GM12878 (cell line): ENCODE data around the gene FOXA2. TPM values are rescaled to one million over a fixed set of nuclear protein-coding genes. Genes with fewer than 3 reads are reported as not detected.

Experiments
- ATAC-seq: fragments of 200-7000 bp; cut with Tn5 transposase; 3 replicates; pipeline ENCODE4 v1.9.1; 2020; ENCODE audit warnings: mild to moderate bottlenecking, moderate library complexity
- BruUV-seq: library from RNA; stranded (reverse); fragments of 400-500 nt; replicated peaks from 2 replicates; lab custom pipeline; 2021; lab: Mats Ljungman, UMichigan
- CTCF ChIA-PET: fragments of 300-600 bp; sonication (Branson Sonifier 250); formaldehyde crosslinking; extraction: SDS; loops from one replicate; lab custom pipeline; 2021; ENCODE audit warnings: inconsistent platforms; lab: Yijun Ruan, JAX
- POLR2A ChIA-PET: fragments of 350-600 bp; formaldehyde crosslinking; extraction: SDS; loops from one replicate; lab custom pipeline; 2021; ENCODE audit warnings: inconsistent platforms; lab: Charles Lee
- RAD21 ChIA-PET: fragments of 300-600 bp; sonication (Branson Sonifier 250); formaldehyde crosslinking; loops from one replicate; lab custom pipeline; 2023; ENCODE audit warnings: antibody characterized with exemption; ENCODE audit not compliant: unreplicated experiment; lab: Charles Lee
- SMC1A ChIA-PET: fragments of 300-600 bp; sonication (Branson Sonifier 250); formaldehyde crosslinking; loops from one replicate; lab custom pipeline; 2023; ENCODE audit not compliant: unreplicated experiment, uncharacterized antibody; lab: Charles Lee
- DNase-seq: peaks from one replicate; pipeline ENCODE4 v3.0.0-alpha.2; 2011; ENCODE audit warnings: low read depth, low spot score
- FAIRE-seq: peaks from 3 replicates; lab custom pipeline; 2011; peaks lifted over from hg19 to GRCh38; lab: Jason Lieb, UNC
- H2AFZ ChIP-seq: 2 replicates; pipeline ENCODE4 v1.6.0; 2011; ENCODE audit warnings: low read depth, low read length, control low read depth; ENCODE audit not compliant: control insufficient read depth
- H3K27ac ChIP-seq: 2 replicates; pipeline ENCODE4 v1.5.1; 2011; ENCODE audit warnings: control low read depth; ENCODE audit not compliant: control insufficient read depth, insufficient read depth
- H3K27me3 ChIP-seq, 2 experiments: replicated peaks in 1 of 2; 2 replicates each; pipeline versions ENCODE4 v1.6.0 to v1.6.1; 2011; ENCODE audit warnings: low read length in 1 of 2; ENCODE audit not compliant: control insufficient read depth in 2 of 2, insufficient read depth in 2 of 2
- H3K36me3 ChIP-seq, 2 experiments: 2 replicates each; pipeline ENCODE4 v1.5.1; 2011; ENCODE audit warnings: low read length in 1 of 2; ENCODE audit not compliant: control insufficient read depth in 2 of 2, insufficient read depth in 2 of 2
- H3K4me1 ChIP-seq: 2 replicates; pipeline ENCODE4 v1.6.1; 2011; ENCODE audit warnings: mild to moderate bottlenecking, low read length, moderate library complexity, mixed read lengths; ENCODE audit not compliant: control insufficient read depth, insufficient read depth
- H3K4me2 ChIP-seq: 2 replicates; pipeline ENCODE4 v1.6.0; 2011; ENCODE audit warnings: control low read depth; ENCODE audit not compliant: control insufficient read depth, insufficient read depth
- H3K4me3 ChIP-seq: fragments of 200-600 bp; sonication (generic); 2 replicates; pipeline ENCODE4 v1.5.1; 2016
- H3K79me2 ChIP-seq: 2 replicates; pipeline ENCODE4 v1.6.0; 2011; ENCODE audit warnings: low read length; ENCODE audit not compliant: control insufficient read depth, insufficient read depth
- H3K9ac ChIP-seq: 2 replicates; pipeline ENCODE4 v1.8.0; 2011; ENCODE audit warnings: low read length, control low read depth, mixed read lengths; ENCODE audit not compliant: control insufficient read depth, insufficient read depth
- H3K9me3 ChIP-seq: replicated peaks from 3 replicates; pipeline ENCODE4 v1.5.1; 2011; ENCODE audit warnings: mild to moderate bottlenecking, low read length; ENCODE audit not compliant: control insufficient read depth, insufficient read depth
- H4K20me1 ChIP-seq: 2 replicates; pipeline ENCODE4 v1.6.0; 2011; ENCODE audit not compliant: control insufficient read depth, insufficient read depth
- BCL3 ChIP-seq: IDR thresholded peaks from 2 replicates; pipeline ENCODE4 v1.6.1; 2011; ENCODE audit warnings: borderline replicate concordance, low read depth, mild to moderate bottlenecking, moderate library complexity, low read length; ENCODE audit not compliant: insufficient read depth, poor library complexity, severe bottlenecking
- IRF3 ChIP-seq: fragments of 450-650 bp; IDR thresholded peaks from 2 replicates; pipeline ENCODE4 v1.6.1; 2014; ENCODE audit warnings: mild to moderate bottlenecking
- KLF5 ChIP-seq: fragments of 450-650 bp; IDR thresholded peaks from 2 replicates; pipeline ENCODE4 v1.6.1; 2014; ENCODE audit warnings: mild to moderate bottlenecking; ENCODE audit not compliant: partially characterized antibody
- SPI1 ChIP-seq: IDR thresholded peaks from 2 replicates; pipeline ENCODE4 v1.6.1; 2011; ENCODE audit warnings: low read depth, mild to moderate bottlenecking, low read length, moderate library complexity, borderline replicate concordance; ENCODE audit not compliant: insufficient read depth
- STAT1 ChIP-seq: fragments of 450-650 bp; conservative IDR thresholded peaks from 2 replicates; pipeline ENCODE4 v1.6.1; 2014; ENCODE audit warnings: antibody characterized with exemption, mild to moderate bottlenecking
- YY1 ChIP-seq: IDR thresholded peaks from 2 replicates; pipeline ENCODE4 v1.6.1; 2011; ENCODE audit warnings: low read depth, mild to moderate bottlenecking, low read length
- WGBS: methylation state at CpG from one replicate; pipeline ENCODE4 v1.1.6; 2016; ENCODE audit warnings: low lambda C conversion rate; ENCODE audit not compliant: insufficient replicate concordance, insufficient coverage; ENCODE audit errors: missing lambda C conversion rate; 5-methylcytosine and 5-hydroxymethylcytosine counted together
- in situ Hi-C: fragments of 300-500 bp; cut with MboI; formaldehyde crosslinking; loops from 9 replicates; pipeline ENCODE4 v1.14.3; 2018; ENCODE audit warnings: mixed read lengths
- intact Hi-C: fragments of 100-400 bp; cut with micrococcal nuclease; formaldehyde crosslinking; loops from one replicate; pipeline ENCODE4 v1.14.2; 2022; ENCODE audit not compliant: unreplicated experiment
- polyA plus RNA-seq, 11 experiments: library from polyadenylated mRNA; depleted of rRNA in 4 of 11; unstranded in 6 of 11; stranded (reverse) in 5 of 11; fragments of >200 nt; fragmentation: Nextera tagmentation in 4 of 11; fragmentation: Illumina TruSeq in 1 of 11; extraction: Ambion mirVana in 4 of 11; extraction: Trizol in 1 of 11; gene quantifications; 1 replicate in 1 of 11; 2 replicates in 10 of 11; pipeline versions ENCODE4 v1.2.1 to v1.2.3, GENCODE V29; 2011 to 2016; ENCODE audit warnings: inconsistent platforms in 2 of 11, missing spikeins in 2 of 11, low read depth in 1 of 11
- total RNA-seq, 4 experiments: library from RNA; depleted of rRNA in 3 of 4; stranded (reverse); fragments of >200 nt in 3 of 4; fragmentation: Illumina TruSeq in 1 of 4; extraction: Trizol in 1 of 4; gene quantifications; 2 replicates each; pipeline versions ENCODE4 v1.2.1 to v1.2.3, GENCODE V29; 2013 to 2021

FOXA2 gene
- total and polyA plus RNA-seq, 10 of the 15 experiments (the other 5 are each of a cell fraction or from before 2014, with no cell fraction given), result not detected

- no peak for TF ChIP-seq KLF5
- TF ChIP-seq SPI1, result 0 out of 2 replicates have a peak, but pooled peaks have one; percentile 16
- in situ Hi-C loops, result no loop called here
- no peak overlapping the region for H2AFZ ChIP-seq
- H3K9me3 ChIP-seq, result no peaks in the 10 kb centered on the region
- H3K4me2 ChIP-seq, result no peak overlapping the region
- DNase-seq, result no peak
- 0% methylated on average over 1 of the region's 1 CpG for WGBS
- ChIA-PET RAD21 (interaction anchor here (0.6 kb wide), 1 partner anchor 11 kb away, joined by 3 read pairs; no protein-coding TSS in a partner anchor), CTCF (interaction anchor here (1.9 kb wide), 1 partner anchor 11 kb away, joined by 6 read pairs; no protein-coding TSS in a partner anchor), POLR2A (no interaction called here), SMC1A (interaction anchor here (0.6 kb wide), 1 partner anchor 270 kb away, joined by 3 read pairs; no protein-coding TSS in a partner anchor)
- H4K20me1 ChIP-seq, result no peaks in the 10 kb centered on the region
- intact Hi-C loops, result no loop called here
- no peaks in the 10 kb centered on the region for H3K27me3 ChIP-seq
- no peak overlapping the region for H3K9ac ChIP-seq
- no peak for ATAC-seq
- no peak overlapping the region for H3K4me3 ChIP-seq
- no peaks in the 10 kb centered on the region for H3K4me1 ChIP-seq
- no peaks in the 10 kb centered on the region for H3K36me3 ChIP-seq
- BruUV-seq, result no TSS peak
- no peaks in the 10 kb centered on the region for H3K79me2 ChIP-seq
- no peak overlapping the region for H3K27ac ChIP-seq
- no peak for FAIRE-seq
These were observed 12.9 kb upstream of the FOXA2 start for GRCh38 chr20:22597303-22597702.

GRCh38 chr20:22590662-22591061, 6.3 kb upstream of the FOXA2 start:
- intact Hi-C loops (no loop called here), in situ Hi-C loops (no loop called here)
- Histone ChIP-seq H4K20me1 (no peaks in the 10 kb centered on the region), H3K79me2 (no peaks in the 10 kb centered on the region), H3K9ac (no peak overlapping the region), H3K9me3 (no peaks in the 10 kb centered on the region; the same call in 2 of the 3 replicates), H3K36me3 (no peaks in the 10 kb centered on the region), H3K4me2 (no peak overlapping the region), H3K4me1 (no peaks in the 10 kb centered on the region), H3K4me3 (no peak overlapping the region), H3K27ac (no peak overlapping the region), H2AFZ (no peak overlapping the region), H3K27me3 (peaks cover 0 to 6% of the 10 kb centered on the region in 2 experiments; a peak in 3 of 4 replicates)
- BruUV-seq, result no TSS peak
- SMC1A ChIA-PET, result interaction anchor here (1.1 to 2.0 kb wide), 3 partner anchors 16 to 251 kb away, joined by 3 to 6 read pairs (median 5); no protein-coding TSS in a partner anchor
- CTCF ChIA-PET, result interaction anchor here (1.2 to 1.9 kb wide), 3 partner anchors 10 to 254 kb away, joined by 3 to 4 read pairs (median 3); no protein-coding TSS in a partner anchor
- FAIRE-seq (no peak), ATAC-seq (no peak), DNase-seq (no peak)
- RAD21 ChIA-PET, result no interaction called here
- 0% methylated on average over 1 of the region's 1 CpG for WGBS
- POLR2A ChIA-PET, result no interaction called here
- TF ChIP-seq STAT1 (no peak), YY1 (no peak), BCL3 (no peak), IRF3 (no peak)
